Measurements from ENCODE around the gene SH3BGRL2. TPM values are rescaled to one million over a fixed set of nuclear protein-coding genes. Genes with fewer than 3 reads are reported as not detected.

Gene SH3BGRL2
- polyA plus RNA-seq (1.9 to 3.9 TPM (median 3.8 TPM) in 3 replicates), polyA minus RNA-seq (0.56 to 3.5 TPM (median 1.6 TPM) in 3 replicates)
- 5.0 TPM for polyA plus RNA-seq (2011; ENCODE audit: low read depth)
- polyA plus RNA-seq (2011; cell fraction: cytosol; rRNA removed): 2.8 and 5.3 TPM in 2 replicates
- 2.0 and 2.5 TPM in 2 replicates for polyA plus RNA-seq (2011; cell fraction: nucleus; rRNA removed)
- polyA plus RNA-seq (2012; ENCODE audit: low replicate concordance): 3.1 and 4.4 TPM in 2 replicates
- 4.0 TPM for polyA minus RNA-seq (2011; cell fraction: cytosol; rRNA and poly(A)+ RNA removed)
- 1.5 and 2.7 TPM in 2 replicates for polyA minus RNA-seq (2011; cell fraction: nucleus; rRNA and poly(A)+ RNA removed)

- H3K4me1 ChIP-seq (ENCODE audit: control insufficient read depth, extremely low read depth, insufficient read depth, low read length): peaks cover 21% of the 10 kb centered on the region
- peak within 1 kb of the TSS; percentile 63 to 73 (median 66) for H3K4me3 ChIP-seq (ENCODE audit: control insufficient read depth in 2 of 3, extremely low read depth in 1 of 3, insufficient read depth in 2 of 3, low read depth in 1 of 3, low read length in 3 of 3)
- peak within 1 kb of the TSS; percentile 1 for H3K27ac ChIP-seq (ENCODE audit: control insufficient read depth, insufficient read depth, low read length)
- H3K79me2 ChIP-seq (ENCODE audit: control insufficient read depth, insufficient read depth, low read length): no peaks in the 10 kb centered on the region
- H3K36me3 ChIP-seq (ENCODE audit: control insufficient read depth in 2 of 2, extremely low read depth in 1 of 2, insufficient read depth in 2 of 2, low read length in 2 of 2): no peaks in the 10 kb centered on the region
- DNase-seq (ENCODE audit: low read depth, low spot score) (no peak), FAIRE-seq (peak; percentile 60)
- peak within 1 kb of the TSS; percentile 72 for H2AFZ ChIP-seq (ENCODE audit: control insufficient read depth, low read length)
- TF ChIP-seq, protein P1, sequence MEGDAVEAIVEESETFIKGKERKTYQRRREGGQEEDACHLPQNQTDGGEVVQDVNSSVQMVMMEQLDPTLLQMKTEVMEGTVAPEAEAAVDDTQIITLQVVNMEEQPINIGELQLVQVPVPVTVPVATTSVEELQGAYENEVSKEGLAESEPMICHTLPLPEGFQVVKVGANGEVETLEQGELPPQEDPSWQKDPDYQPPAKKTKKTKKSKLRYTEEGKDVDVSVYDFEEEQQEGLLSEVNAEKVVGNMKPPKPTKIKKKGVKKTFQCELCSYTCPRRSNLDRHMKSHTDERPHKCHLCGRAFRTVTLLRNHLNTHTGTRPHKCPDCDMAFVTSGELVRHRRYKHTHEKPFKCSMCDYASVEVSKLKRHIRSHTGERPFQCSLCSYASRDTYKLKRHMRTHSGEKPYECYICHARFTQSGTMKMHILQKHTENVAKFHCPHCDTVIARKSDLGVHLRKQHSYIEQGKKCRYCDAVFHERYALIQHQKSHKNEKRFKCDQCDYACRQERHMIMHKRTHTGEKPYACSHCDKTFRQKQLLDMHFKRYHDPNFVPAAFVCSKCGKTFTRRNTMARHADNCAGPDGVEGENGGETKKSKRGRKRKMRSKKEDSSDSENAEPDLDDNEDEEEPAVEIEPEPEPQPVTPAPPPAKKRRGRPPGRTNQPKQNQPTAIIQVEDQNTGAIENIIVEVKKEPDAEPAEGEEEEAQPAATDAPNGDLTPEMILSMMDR (optimal IDR thresholded peaks at IDR 0.05 in 1 of 3, IDR thresholded peaks at IDR 0.05 in 1 of 3, conservative IDR thresholded peaks at IDR 0.05 in 1 of 3; ENCODE audit: extremely low read depth in 1 of 3, insufficient read depth in 2 of 3, low read length in 3 of 3): no peak
- no peak for TF ChIP-seq EZH2 (IDR thresholded peaks at IDR 0.05; ENCODE audit: low read length)
- H3K4me2 ChIP-seq (ENCODE audit: control insufficient read depth, extremely low read depth, insufficient read depth, low read depth, low read length): peak within 1 kb of the TSS; percentile 77
- no peaks in the 10 kb centered on the region for H3K9me1 ChIP-seq (ENCODE audit: control insufficient read depth, extremely low read depth, insufficient read depth, low read length)
- peak within 1 kb of the TSS; percentile 64 for H3K9ac ChIP-seq (ENCODE audit: control insufficient read depth, extremely low read depth, insufficient read depth, low read length)
- dilution Hi-C loops (cut with MboI; ENCODE audit: extremely low pct_ligation_motif_present, low sequenced_read_pairs): no loop called here
- no peaks in the 10 kb centered on the region for H3K9me3 ChIP-seq (ENCODE audit: control insufficient read depth, low read depth, low read length)
- H4K20me1 ChIP-seq (ENCODE audit: control insufficient read depth, extremely low read depth, insufficient read depth, low read length): no peaks in the 10 kb centered on the region
- no peaks in the 10 kb centered on the region for H3K27me3 ChIP-seq (ENCODE audit: control insufficient read depth, extremely low read depth, insufficient read depth, low read length)
These were observed at the start of gene SH3BGRL2 for GRCh38 chr6:79630883-79631692. Gene SH3BGRL2 (plus strand): TSS chr6:79631329. CDS start chr6:79631462, 133 bp downstream.

GRCh38 chr6:79584332-79584731, 46.8 kb upstream of the SH3BGRL2 start:
- Histone ChIP-seq H3K4me3 (ENCODE audit: control insufficient read depth in 2 of 3, extremely low read depth in 1 of 3, insufficient read depth in 2 of 3, low read depth in 1 of 3, low read length in 3 of 3) (no peak overlapping the region), H3K9me3 (ENCODE audit: control insufficient read depth, low read depth, low read length) (no peaks in the 10 kb centered on the region), H3K9me1 (ENCODE audit: control insufficient read depth, extremely low read depth, insufficient read depth, low read length) (no peaks in the 10 kb centered on the region), H3K36me3 (ENCODE audit: control insufficient read depth in 2 of 2, extremely low read depth in 1 of 2, insufficient read depth in 2 of 2, low read length in 2 of 2) (no peaks in the 10 kb centered on the region), H3K9ac (ENCODE audit: control insufficient read depth, extremely low read depth, insufficient read depth, low read length) (no peak overlapping the region), H3K27me3 (ENCODE audit: control insufficient read depth, extremely low read depth, insufficient read depth, low read length) (no peaks in the 10 kb centered on the region), H4K20me1 (ENCODE audit: control insufficient read depth, extremely low read depth, insufficient read depth, low read length) (no peaks in the 10 kb centered on the region), H3K79me2 (ENCODE audit: control insufficient read depth, insufficient read depth, low read length) (no peaks in the 10 kb centered on the region), H3K4me1 (ENCODE audit: control insufficient read depth, extremely low read depth, insufficient read depth, low read length) (no peaks in the 10 kb centered on the region), H3K4me2 (ENCODE audit: control insufficient read depth, extremely low read depth, insufficient read depth, low read depth, low read length) (no peak overlapping the region), H2AFZ (ENCODE audit: control insufficient read depth, low read length) (no peak overlapping the region), H3K27ac (ENCODE audit: control insufficient read depth, insufficient read depth, low read length) (no peak overlapping the region)
- TF ChIP-seq, protein P1 (optimal IDR thresholded peaks at IDR 0.05 in 1 of 3, IDR thresholded peaks at IDR 0.05 in 1 of 3, conservative IDR thresholded peaks at IDR 0.05 in 1 of 3; ENCODE audit: extremely low read depth in 1 of 3, insufficient read depth in 2 of 3, low read length in 3 of 3): no peak
- no peak for TF ChIP-seq EZH2 (IDR thresholded peaks at IDR 0.05; ENCODE audit: low read length)
- DNase-seq (ENCODE audit: low read depth, low spot score) (no peak), FAIRE-seq (no peak)
- dilution Hi-C loops (cut with MboI; ENCODE audit: extremely low pct_ligation_motif_present, low sequenced_read_pairs): no loop called here
